Tibial artery (tissue), 4 donors: Measurements from ENCODE around the gene CLEC4C.
A peak's percentile ranks its signal among the peaks of the same experiment; 100 is the strongest.

Experiments used
- DNase-seq, 2 donors: peaks; one replicate each; pipeline ENCODE4 v3.0.0-alpha.2; 2019
- H3K27ac ChIP-seq, 2 donors: fragments of 200-600 bp; sonication (generic) in 1 of 2; 1 replicate in 1 of 2; 2 replicates in 1 of 2; pipeline ENCODE4 v1.5.1; 2018 to 2019; ENCODE audit warnings: mild to moderate bottlenecking in 1 of 2
- H3K27me3 ChIP-seq, 2 donors: fragments of 200-600 bp; sonication (generic) in 1 of 2; one replicate each; pipeline versions ENCODE4 v1.5.1 to v1.6.0; 2016 to 2019
- H3K36me3 ChIP-seq, 3 donors: fragments of 200-600 bp; sonication (generic) in 2 of 3; one replicate each; pipeline ENCODE4 v1.5.1; 2016 to 2019; ENCODE audit warnings: mild to moderate bottlenecking in 2 of 3
- H3K4me1 ChIP-seq, 4 donors: fragments of 200-600 bp; sonication (generic) in 2 of 4; 1 replicate in 3 of 4; 2 replicates in 1 of 4; pipeline ENCODE4 v1.5.1; 2016 to 2019
- H3K4me3 ChIP-seq, 2 donors: fragments of 200-600 bp; sonication (generic) in 1 of 2; 1 replicate in 1 of 2; 2 replicates in 1 of 2; pipeline ENCODE4 v1.5.1; 2018 to 2019; ENCODE audit warnings: mild to moderate bottlenecking in 2 of 2
- H3K9me3 ChIP-seq, 3 donors: fragments of 200-600 bp; sonication (generic) in 1 of 3; one replicate each; pipeline ENCODE4 v1.5.1; 2016 to 2019
- intact Hi-C: fragments of 100-400 bp; cut with DNase I; formaldehyde crosslinking; loops from one replicate; pipeline ENCODE4 v1.15.0; 2023; ENCODE audit warnings: low total_unique reads
- TF ChIP-seq, protein P1 (sequence below), 2 experiments: fragments of 200-600 bp in 1 of 2; fragments of 450-650 bp in 1 of 2; IDR thresholded peaks; one replicate each; pipeline ENCODE4 v1.5.1; 2017 to 2019; ENCODE audit warnings: antibody characterized with exemption in 2 of 2, mild to moderate bottlenecking in 1 of 2, moderate library complexity in 1 of 2

The CLEC4C gene

DNA sequence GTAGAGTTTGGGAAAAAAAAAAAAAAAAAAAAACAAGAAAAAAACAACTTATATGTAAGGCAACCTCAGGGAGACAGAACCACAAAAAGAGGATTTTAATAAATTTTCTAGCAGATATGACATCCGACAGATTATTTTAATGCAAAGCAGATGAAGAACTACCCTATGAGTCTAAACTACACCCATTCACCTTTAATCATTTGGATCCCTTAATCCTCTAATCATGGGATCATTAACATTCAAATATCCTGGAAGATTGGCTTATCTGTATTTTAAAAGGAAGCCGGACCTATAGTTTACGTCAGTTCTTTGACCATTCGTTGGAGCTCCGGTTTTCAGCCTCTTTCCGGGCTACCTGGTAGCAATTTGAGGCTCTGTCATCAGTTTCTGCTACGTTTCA lies 36.0 kb downstream of the CLEC4C start, which contains the start of gene DPPA3:
TSS of gene DPPA3 (plus strand) at position 301 of the 400 bp plus-strand sequence. CDS start 138 bp downstream, outside the sequence.
- TF ChIP-seq, protein P1, sequence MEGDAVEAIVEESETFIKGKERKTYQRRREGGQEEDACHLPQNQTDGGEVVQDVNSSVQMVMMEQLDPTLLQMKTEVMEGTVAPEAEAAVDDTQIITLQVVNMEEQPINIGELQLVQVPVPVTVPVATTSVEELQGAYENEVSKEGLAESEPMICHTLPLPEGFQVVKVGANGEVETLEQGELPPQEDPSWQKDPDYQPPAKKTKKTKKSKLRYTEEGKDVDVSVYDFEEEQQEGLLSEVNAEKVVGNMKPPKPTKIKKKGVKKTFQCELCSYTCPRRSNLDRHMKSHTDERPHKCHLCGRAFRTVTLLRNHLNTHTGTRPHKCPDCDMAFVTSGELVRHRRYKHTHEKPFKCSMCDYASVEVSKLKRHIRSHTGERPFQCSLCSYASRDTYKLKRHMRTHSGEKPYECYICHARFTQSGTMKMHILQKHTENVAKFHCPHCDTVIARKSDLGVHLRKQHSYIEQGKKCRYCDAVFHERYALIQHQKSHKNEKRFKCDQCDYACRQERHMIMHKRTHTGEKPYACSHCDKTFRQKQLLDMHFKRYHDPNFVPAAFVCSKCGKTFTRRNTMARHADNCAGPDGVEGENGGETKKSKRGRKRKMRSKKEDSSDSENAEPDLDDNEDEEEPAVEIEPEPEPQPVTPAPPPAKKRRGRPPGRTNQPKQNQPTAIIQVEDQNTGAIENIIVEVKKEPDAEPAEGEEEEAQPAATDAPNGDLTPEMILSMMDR (IDR thresholded peaks at IDR 0.05), result no peak
- H3K4me3 ChIP-seq, result no peak within 1 kb of the TSS
- H3K36me3 ChIP-seq, result no peaks in the 10 kb centered on the region
- no peak for DNase-seq
- H3K27ac ChIP-seq, result no peak within 1 kb of the TSS
- no peaks in the 10 kb centered on the region for H3K27me3 ChIP-seq
- intact Hi-C loops, result no loop called here
- H3K4me1 ChIP-seq, result no peaks in the 10 kb centered on the region
- no peaks in the 10 kb centered on the region for H3K9me3 ChIP-seq

DNA sequence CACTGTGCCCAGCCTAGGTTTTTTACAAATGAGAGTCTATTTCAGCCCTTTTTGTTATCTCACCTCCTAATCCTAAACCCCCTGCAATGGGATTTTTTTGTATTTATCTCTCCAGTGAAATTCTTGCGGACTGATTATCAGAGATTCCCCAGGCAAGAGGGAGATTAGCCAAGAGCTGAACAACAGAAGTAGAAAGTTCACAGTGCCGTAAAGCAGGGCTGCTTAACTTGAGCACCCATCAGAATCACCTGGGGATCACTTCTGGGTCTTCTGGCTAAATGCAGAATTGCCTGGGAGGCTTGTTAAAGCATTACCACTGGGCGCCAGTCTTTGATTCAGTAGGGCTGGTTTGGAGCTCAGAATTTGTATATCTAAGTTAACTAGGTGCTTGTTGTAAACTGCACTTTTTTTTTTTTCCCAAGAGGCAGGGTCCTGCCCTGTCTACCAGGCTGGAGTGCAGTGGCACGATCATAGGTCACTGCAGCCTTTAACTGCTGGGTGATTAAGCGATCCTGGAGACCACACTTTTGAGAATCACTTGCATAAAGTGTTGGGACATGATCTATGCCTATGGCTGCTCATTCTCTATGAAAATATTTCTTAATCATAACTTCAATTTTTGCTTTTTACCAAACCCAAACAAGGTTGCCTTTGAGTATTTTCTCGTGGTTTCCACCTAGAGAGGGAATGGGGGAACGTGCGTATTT lies 37.1 kb downstream of the CLEC4C start:
- TF ChIP-seq, protein P1 (IDR thresholded peaks at IDR 0.05), result no peak
- Histone ChIP-seq H3K4me3 (no peak overlapping the region), H3K27me3 (no peaks in the 10 kb centered on the region), H3K4me1 (no peaks in the 10 kb centered on the region), H3K27ac (no peak overlapping the region), H3K9me3 (no peaks in the 10 kb centered on the region), H3K36me3 (no peaks in the 10 kb centered on the region)
- intact Hi-C loops, result no loop called here
- DNase-seq, result no peak

DNA sequence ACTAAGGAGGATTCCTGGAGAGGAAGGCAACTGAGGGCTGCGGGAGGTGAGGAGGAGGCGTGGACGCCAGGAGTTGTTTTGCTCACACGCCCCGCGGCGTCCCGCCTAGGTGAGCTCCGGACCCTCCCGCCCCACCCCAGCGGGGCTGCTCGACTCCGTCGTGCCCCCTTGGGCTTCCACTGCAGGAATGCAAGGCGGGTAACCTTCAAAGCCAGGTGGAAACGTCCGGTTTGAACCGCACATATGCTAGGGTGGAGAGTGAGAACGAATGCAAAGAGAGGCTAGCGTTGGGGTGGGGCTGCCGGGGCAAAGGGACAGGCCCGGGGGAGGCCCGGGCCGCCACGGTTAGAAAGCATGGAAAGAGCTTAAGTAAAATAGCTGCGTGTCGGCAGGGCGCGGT lies 41.3 kb downstream of the CLEC4C start:
- intact Hi-C loops, result no loop called here
- no peak for DNase-seq
- no peaks in the 10 kb centered on the region for H3K36me3 ChIP-seq
- no peaks in the 10 kb centered on the region for H3K27me3 ChIP-seq
- H3K9me3 ChIP-seq, result no peaks in the 10 kb centered on the region
- H3K27ac ChIP-seq, result no peak overlapping the region
- no peak overlapping the region for H3K4me3 ChIP-seq
- no peaks in the 10 kb centered on the region for H3K4me1 ChIP-seq
- TF ChIP-seq, protein P1 (IDR thresholded peaks at IDR 0.05), result no peak

DNA sequence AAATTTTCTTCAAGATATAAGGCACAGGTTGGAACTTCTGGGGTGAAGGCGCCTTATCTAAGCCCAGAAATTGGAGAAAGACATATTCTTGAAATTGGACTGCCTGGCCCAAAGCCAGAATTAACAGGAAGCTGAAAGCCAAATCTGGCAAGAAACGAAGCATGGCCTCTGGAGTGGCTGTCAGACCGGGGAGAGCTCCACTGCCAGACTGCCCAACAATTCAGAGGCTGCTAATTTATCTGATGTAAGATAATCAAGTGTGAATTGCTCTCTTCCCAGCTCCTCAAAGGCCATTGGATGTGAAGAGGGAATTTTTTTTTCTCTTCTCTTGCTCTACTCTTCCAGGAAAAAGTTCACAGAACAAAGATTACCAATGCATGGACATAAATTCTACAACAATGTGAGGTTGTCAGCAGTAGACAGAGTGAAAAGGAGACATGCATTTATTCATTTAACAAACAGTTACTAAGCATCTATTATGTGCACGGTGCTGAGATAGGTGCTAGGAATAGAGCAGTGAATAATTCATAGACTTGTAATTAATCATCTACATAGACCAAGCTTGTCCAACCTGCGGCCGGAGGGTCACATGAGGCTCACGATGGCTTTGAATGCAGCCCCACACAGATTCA lies 51.5 kb downstream of the CLEC4C start, which contains the start of gene GDF3:
TSS of gene GDF3 (minus strand) at position 210 of the 632 bp plus-strand sequence. CDS start at position 163, 47 bp downstream.
- peak in 1 of 2 donors; percentile 27 for DNase-seq
- no peaks in the 10 kb centered on the region for H3K9me3 ChIP-seq
- TF ChIP-seq, protein P1 (IDR thresholded peaks at IDR 0.05), result no peak

DNA sequence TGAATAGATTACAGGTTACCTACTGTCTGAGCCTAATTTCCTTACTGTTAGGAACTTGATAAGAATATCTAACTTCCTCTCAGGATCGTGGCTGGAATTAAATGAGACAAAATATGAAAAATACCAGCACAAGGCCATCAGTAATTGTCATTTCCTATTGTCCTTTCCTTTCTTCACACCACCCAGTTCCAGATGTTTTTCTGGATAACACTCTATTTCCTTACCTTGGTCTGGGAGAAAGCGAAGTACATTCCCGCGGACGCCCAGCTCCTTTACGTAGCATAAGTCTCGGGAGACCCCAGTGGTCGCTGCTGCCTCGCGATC lies 52.0 kb downstream of the CLEC4C start:
- no peaks in the 10 kb centered on the region for H3K36me3 ChIP-seq
- TF ChIP-seq, protein P1 (IDR thresholded peaks at IDR 0.05), result no peak
- H3K27me3 ChIP-seq, result no peaks in the 10 kb centered on the region
- no peak for DNase-seq
- intact Hi-C loops, result no loop called here
- H3K4me1 ChIP-seq, result peaks cover 0 to 6% (median 2%) of the 10 kb centered on the region in 4 donors
- no peaks in the 10 kb centered on the region for H3K9me3 ChIP-seq
- no peak overlapping the region for H3K27ac ChIP-seq
- H3K4me3 ChIP-seq, result no peak overlapping the region

More for the DNA sequence above, 51.5 kb downstream of the CLEC4C start, which contains the start of gene GDF3:
- Histone ChIP-seq H3K4me1 (peaks cover 0 to 6% (median 2%) of the 10 kb centered on the region in 4 donors), H3K4me3 (no peak within 1 kb of the TSS), H3K27ac (no peak within 1 kb of the TSS), H3K36me3 (no peaks in the 10 kb centered on the region), H3K27me3 (no peaks in the 10 kb centered on the region)
- intact Hi-C loops, result no loop called here
